GM23338 (cell line): ENCODE data around the gene MAG. TPM values are rescaled to one million over a fixed set of nuclear protein-coding genes. Genes with fewer than 3 reads are reported as not detected.

Source experiments
- ATAC-seq: fragments of 200-7000 bp; cut with Tn5 transposase; 3 replicates; pipeline ENCODE4 v1.9.1; 2020
- DNase-seq: peaks from one replicate; pipeline ENCODE4 v3.0.0-alpha.2; 2015; ENCODE audit warnings: low spot score
- H2AFZ ChIP-seq: fragments of 200-600 bp; sonication (generic); 2 replicates; pipeline ENCODE4 v1.8.0; 2016; ENCODE audit warnings: antibody characterized with exemption, mild to moderate bottlenecking, moderate library complexity
- H3F3A ChIP-seq: fragments of 200-600 bp; sonication (generic); replicated peaks from 2 replicates; pipeline ENCODE4 v1.8.0; 2017; ENCODE audit warnings: antibody characterized with exemption, mixed run types, low read depth
- H3K27ac ChIP-seq: fragments of 200-600 bp; sonication (generic); 2 replicates; pipeline ENCODE4 v1.6.1; 2016; ENCODE audit warnings: low read depth
- H3K27me3 ChIP-seq: fragments of 200-600 bp; sonication (generic); 2 replicates; pipeline ENCODE4 v1.8.0; 2016; ENCODE audit warnings: mild to moderate bottlenecking, mixed run types, moderate library complexity; ENCODE audit not compliant: insufficient read depth
- H3K36me3 ChIP-seq: fragments of 200-600 bp; sonication (generic); 2 replicates; pipeline ENCODE4 v1.8.0; 2016; ENCODE audit warnings: mild to moderate bottlenecking; ENCODE audit not compliant: insufficient read depth
- H3K4me1 ChIP-seq: fragments of 200-600 bp; sonication (generic); 2 replicates; pipeline ENCODE4 v1.8.0; 2016; ENCODE audit warnings: mild to moderate bottlenecking, moderate library complexity; ENCODE audit not compliant: insufficient read depth
- H3K4me2 ChIP-seq: fragments of 200-600 bp; sonication (generic); 2 replicates; pipeline ENCODE4 v1.7.1; 2017; ENCODE audit warnings: mixed run types
- H3K4me3 ChIP-seq: fragments of 200-600 bp; sonication (generic); 2 replicates; pipeline ENCODE4 v1.6.1; 2016; ENCODE audit warnings: mixed run types
- H3K79me2 ChIP-seq: fragments of 200-600 bp; sonication (generic); replicated peaks from 2 replicates; pipeline ENCODE4 v1.8.0; 2017; ENCODE audit warnings: mild to moderate bottlenecking; ENCODE audit not compliant: insufficient read depth
- H3K9me2 ChIP-seq: fragments of 200-600 bp; sonication (generic); 2 replicates; pipeline ENCODE4 v1.8.0; 2017; ENCODE audit not compliant: insufficient read depth
- H4K20me1 ChIP-seq: fragments of 200-600 bp; sonication (generic); replicated peaks from 2 replicates; pipeline ENCODE4 v1.8.0; 2017; ENCODE audit warnings: mild to moderate bottlenecking; ENCODE audit not compliant: insufficient read depth
- H3K27ac Mint-ChIP-seq: 2 replicates; pipeline ENCODE4 v1.8.0; 2020; ENCODE audit warnings: inconsistent platforms, mild to moderate bottlenecking, moderate library complexity, mixed read lengths
- H3K27me3 Mint-ChIP-seq: 3 replicates; pipeline ENCODE4 v1.8.0; 2022; ENCODE audit warnings: low read depth, mild to moderate bottlenecking, moderate library complexity, mixed read lengths, inconsistent platforms; ENCODE audit not compliant: insufficient read depth, poor library complexity
- H3K36me3 Mint-ChIP-seq: 3 replicates; pipeline ENCODE4 v1.8.0; 2021; ENCODE audit warnings: low read depth, mild to moderate bottlenecking, inconsistent platforms, moderate library complexity, mixed read lengths
- H3K4me1 Mint-ChIP-seq: 3 replicates; pipeline ENCODE4 v1.8.0; 2020; ENCODE audit warnings: mild to moderate bottlenecking, inconsistent platforms, mixed read lengths
- H3K4me3 Mint-ChIP-seq: 3 replicates; pipeline ENCODE4 v1.8.0; 2021; ENCODE audit warnings: moderate library complexity, mild to moderate bottlenecking, inconsistent platforms, mixed read lengths
- H3K9me3 Mint-ChIP-seq: 3 replicates; pipeline ENCODE4 v1.8.0; 2020; ENCODE audit warnings: moderate library complexity, mild to moderate bottlenecking, inconsistent platforms, mixed read lengths
- CREB1 ChIP-seq: fragments of 250-450 bp; sonication (Bioruptor Pico); IDR thresholded peaks from 2 replicates; pipeline ENCODE4 v1.5.0; 2020; ENCODE audit warnings: low read depth, mild to moderate bottlenecking, moderate library complexity
- CTCF ChIP-seq, 2 experiments: fragments of 200-600 bp in 1 of 2; sonication (generic) in 1 of 2; conservative IDR thresholded peaks; 2 replicates each; pipeline versions ENCODE4 v1.5.1 to v1.6.1; 2016 to 2017; ENCODE audit warnings: antibody characterized with exemption in 2 of 2, low read depth in 2 of 2, mild to moderate bottlenecking in 2 of 2, moderate library complexity in 1 of 2
- EZH2 ChIP-seq: fragments of 200-600 bp; sonication (generic); IDR thresholded peaks from one replicate; pipeline ENCODE4 v1.8.0; 2017; ENCODE audit warnings: antibody characterized with exemption, mild to moderate bottlenecking, low read depth; ENCODE audit not compliant: unreplicated experiment
- EZH2phosphoT487 ChIP-seq: fragments of 200-600 bp; sonication (generic); IDR thresholded peaks from one replicate; pipeline ENCODE4 v1.8.1; 2018; ENCODE audit warnings: antibody characterized with exemption; ENCODE audit not compliant: unreplicated experiment
- JUNB ChIP-seq: IDR thresholded peaks from one replicate; pipeline ENCODE4 v1.6.1; 2016; ENCODE audit warnings: antibody characterized with exemption; ENCODE audit not compliant: unreplicated experiment
- NANOG ChIP-seq: IDR thresholded peaks from 2 replicates; pipeline ENCODE4 v1.6.1; 2016; ENCODE audit warnings: antibody characterized with exemption, borderline replicate concordance
- ZNF114 ChIP-seq: fragments of 250-450 bp; sonication (Bioruptor Pico); IDR thresholded peaks from 2 replicates; pipeline ENCODE4 v1.5.0; 2020; ENCODE audit warnings: mild to moderate bottlenecking, moderate library complexity
- ZNF462 ChIP-seq: fragments of 250-450 bp; sonication (Bioruptor Pico); IDR thresholded peaks from 2 replicates; pipeline ENCODE4 v1.5.0; 2020; ENCODE audit warnings: mild to moderate bottlenecking, moderate library complexity
- polyA plus RNA-seq: library from polyadenylated mRNA; unstranded; fragments of >200 nt; fragmentation: Nextera tagmentation; extraction: Ambion mirVana; gene quantifications from 2 replicates; pipeline ENCODE4 v1.2.1, GENCODE V29; 2016
- total RNA-seq: library from RNA; depleted of rRNA; stranded (reverse); fragments of >200 nt; shearing (Covaris generic); gene quantifications from 2 replicates; pipeline ENCODE4 v1.2.3, GENCODE V29; 2014
- TF ChIP-seq, protein P1 (sequence below): IDR thresholded peaks from 2 replicates; pipeline ENCODE4 v1.6.1; 2016; ENCODE audit warnings: antibody characterized with exemption

MAG gene
- total and polyA plus RNA-seq, 2 experiments from 2014 or later: 0.61 to 1.3 TPM

GRCh38 chr19:35267353-35267817, 24.6 kb upstream of the MAG start:
- H3K4me3 ChIP-seq: peak overlapping the region; percentile 79
- H3K27ac ChIP-seq: peak overlapping the region; percentile 96
- ATAC-seq: peak; percentile 27
- H3K9me2 ChIP-seq: no peaks in the 10 kb centered on the region
- no peaks in the 10 kb centered on the region for H3K79me2 ChIP-seq
- peaks cover 29% of the 10 kb centered on the region for H3K27me3 Mint-ChIP-seq
- peak overlapping the region; percentile 99 for H3K4me2 ChIP-seq
- H4K20me1 ChIP-seq: peaks cover 16% of the 10 kb centered on the region
- H3K9me3 Mint-ChIP-seq: no peaks in the 10 kb centered on the region; the same call in 2 of the 3 replicates
- H3K36me3 ChIP-seq: peaks cover 13% of the 10 kb centered on the region; the same call in 1 of the 2 replicates
- H3F3A ChIP-seq: peaks cover 17% of the 10 kb centered on the region
- DNase-seq: peak; percentile 63
- H3K4me1 ChIP-seq: peaks cover 7% of the 10 kb centered on the region; the same call in 1 of the 2 replicates
- no peaks in the 10 kb centered on the region for H3K27me3 ChIP-seq
- H3K27ac Mint-ChIP-seq: peak overlapping the region; percentile 95
- H2AFZ ChIP-seq: no peak overlapping the region
- H3K4me1 Mint-ChIP-seq: peaks cover 11% of the 10 kb centered on the region
- H3K4me3 Mint-ChIP-seq: peak overlapping the region; percentile 87
- TF ChIP-seq CREB1 (CRISPR knock-in tag) (no peak), CTCF (conservative IDR thresholded peaks at IDR 0.05; ENCODE audit: low read depth in 2 of 2) (no peak), EZH2 (no peak), ZNF114 (CRISPR knock-in tag) (no peak), ZNF462 (CRISPR knock-in tag) (no peak), JUNB (no peak), EZH2phosphoT487 (no peak), NANOG (no peak)
- TF ChIP-seq, protein P1, sequence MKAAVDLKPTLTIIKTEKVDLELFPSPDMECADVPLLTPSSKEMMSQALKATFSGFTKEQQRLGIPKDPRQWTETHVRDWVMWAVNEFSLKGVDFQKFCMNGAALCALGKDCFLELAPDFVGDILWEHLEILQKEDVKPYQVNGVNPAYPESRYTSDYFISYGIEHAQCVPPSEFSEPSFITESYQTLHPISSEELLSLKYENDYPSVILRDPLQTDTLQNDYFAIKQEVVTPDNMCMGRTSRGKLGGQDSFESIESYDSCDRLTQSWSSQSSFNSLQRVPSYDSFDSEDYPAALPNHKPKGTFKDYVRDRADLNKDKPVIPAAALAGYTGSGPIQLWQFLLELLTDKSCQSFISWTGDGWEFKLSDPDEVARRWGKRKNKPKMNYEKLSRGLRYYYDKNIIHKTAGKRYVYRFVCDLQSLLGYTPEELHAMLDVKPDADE: no peak
- H3K36me3 Mint-ChIP-seq: peaks cover 67% of the 10 kb centered on the region
